Activated CD8-positive, alpha-beta memory T cell treated with anti-CD3 and anti-CD28 coated beads for 4 hours (primary cell): ENCODE data around the gene RAP2B.
"Not testable (repeated sequence)": the region's sequence is repeated elsewhere in the genome, so short reads cannot be mapped to it uniquely, and the experiment has no call there.

Experiments
- DNase-seq, 2 donors: peaks; one replicate each; pipeline ENCODE4 v3.0.0-alpha.2; 2020; ENCODE audit warnings: low read depth in 2 of 2

Gene RAP2B

DNA sequence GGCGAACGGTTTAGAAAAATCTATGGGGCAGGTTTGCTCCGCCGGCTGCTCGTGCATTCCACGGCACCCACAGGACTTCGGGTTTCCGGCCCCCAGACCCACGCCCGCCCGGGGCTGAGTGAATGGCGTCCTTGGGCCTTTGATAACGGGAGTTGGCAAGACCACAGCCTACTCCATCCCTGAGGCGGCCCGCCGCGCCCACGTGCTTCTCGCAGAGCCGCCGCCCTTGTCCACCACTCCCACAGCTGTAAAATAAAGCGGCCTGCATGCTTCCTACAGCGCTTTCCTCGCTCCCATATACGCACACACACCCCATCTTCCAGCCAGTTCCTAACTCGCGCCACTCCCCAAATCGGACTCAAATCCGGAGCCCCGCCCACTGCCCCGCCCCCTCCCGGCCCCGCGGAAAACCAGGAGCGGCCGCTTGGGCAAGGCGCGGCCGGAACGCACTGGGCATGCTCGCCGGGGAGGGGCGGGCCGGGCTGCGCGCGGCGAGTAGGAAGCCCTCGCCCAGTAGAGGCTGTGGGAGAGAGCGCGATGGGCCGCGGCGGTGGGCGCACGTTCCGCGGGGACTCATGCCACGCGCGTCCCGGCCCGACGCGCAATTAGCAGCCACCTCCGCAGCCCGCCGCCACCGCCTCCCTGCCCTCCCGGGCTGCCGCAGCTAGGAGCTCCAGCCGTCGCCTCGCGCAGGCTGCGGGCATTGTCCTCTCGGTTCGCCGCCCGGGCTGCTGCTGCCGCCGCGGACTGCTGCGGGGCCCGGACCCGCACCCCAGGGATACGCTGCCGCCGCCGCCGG, at the start of gene RAP2B:
RAP2B (plus strand) TSS at position 513 of the 799 bp plus-strand sequence. CDS start 468 bp downstream, outside the sequence.
- peak; percentile 87 to 93 for DNase-seq

DNA sequence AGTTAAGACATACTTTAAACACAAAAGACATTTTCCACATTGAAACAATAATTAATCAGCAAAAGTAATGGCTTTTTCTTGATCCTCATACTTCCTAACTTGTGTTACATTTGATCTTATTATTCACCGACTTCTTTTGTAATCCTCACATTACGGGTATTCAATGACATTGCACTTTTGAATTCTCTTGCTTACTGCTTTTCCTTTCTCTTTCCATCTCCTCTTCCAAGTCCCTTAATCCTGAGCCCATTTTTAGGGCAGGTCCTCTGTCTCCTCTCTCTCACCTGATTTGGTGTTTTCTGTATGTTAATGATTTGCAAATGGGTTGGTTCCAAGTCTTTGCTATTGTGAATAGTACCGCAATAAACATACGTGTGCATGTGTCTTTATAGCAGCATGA, 48.5 kb upstream of the RAP2B start:
- no peak for DNase-seq

DNA sequence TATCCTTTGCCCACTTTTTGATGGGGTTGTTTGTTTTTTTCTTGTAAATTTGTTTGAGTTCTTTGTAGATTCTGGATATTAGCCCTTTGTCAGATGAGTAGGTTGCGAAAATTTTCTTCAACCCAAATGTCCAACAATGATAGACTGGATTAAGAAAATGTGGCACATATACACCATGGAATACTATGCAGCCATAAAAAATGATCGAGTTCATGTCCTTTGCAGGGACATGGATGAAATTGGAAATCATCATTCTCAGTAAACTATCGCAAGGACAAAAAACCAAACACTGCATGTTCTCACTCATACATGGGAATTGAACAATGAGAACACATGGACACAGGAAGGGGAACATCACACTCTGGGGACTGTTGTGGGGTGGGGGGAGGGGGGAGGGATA, 47.8 kb upstream of the RAP2B start:
- not testable (repeated sequence) for DNase-seq

DNA sequence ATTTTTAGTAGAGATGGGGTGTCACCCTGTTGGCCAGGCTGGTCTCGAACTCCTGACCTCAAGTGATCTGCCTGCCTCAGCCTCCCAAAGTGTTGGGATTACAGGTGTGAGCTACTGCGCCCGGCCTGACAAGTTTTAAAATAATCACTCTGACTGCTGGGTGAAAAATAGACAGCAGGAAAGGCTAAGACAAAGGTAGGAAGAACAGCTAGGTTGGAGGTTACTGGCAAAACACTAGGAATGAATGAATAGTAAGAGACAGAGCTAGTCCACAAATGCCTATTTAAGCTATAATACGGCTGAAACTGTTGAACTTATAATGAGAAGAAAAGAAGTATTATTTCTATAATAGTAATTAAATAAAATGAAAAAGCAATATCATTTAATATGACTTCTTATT, 46.7 kb upstream of the RAP2B start:
- no peak for DNase-seq

DNA sequence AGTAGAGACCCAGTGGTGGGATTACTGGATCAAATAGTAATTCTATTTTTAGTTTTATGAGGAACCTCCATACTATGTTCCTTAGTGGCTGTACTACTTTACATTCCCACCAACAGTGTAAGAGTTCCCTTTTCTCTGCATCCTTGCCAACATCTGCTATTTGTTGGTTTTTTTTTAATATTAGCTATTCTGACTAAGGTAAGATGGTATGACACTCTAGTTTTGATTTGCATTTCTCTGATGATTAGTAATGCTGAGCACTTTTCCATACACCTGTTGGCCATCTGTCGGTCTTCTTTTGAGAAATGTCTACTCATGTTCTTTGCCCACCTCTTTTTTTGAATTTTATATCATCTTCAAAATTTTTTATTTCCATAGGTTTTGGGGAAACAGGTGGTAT, 34.2 kb upstream of the RAP2B start:
- no peak for DNase-seq

DNA sequence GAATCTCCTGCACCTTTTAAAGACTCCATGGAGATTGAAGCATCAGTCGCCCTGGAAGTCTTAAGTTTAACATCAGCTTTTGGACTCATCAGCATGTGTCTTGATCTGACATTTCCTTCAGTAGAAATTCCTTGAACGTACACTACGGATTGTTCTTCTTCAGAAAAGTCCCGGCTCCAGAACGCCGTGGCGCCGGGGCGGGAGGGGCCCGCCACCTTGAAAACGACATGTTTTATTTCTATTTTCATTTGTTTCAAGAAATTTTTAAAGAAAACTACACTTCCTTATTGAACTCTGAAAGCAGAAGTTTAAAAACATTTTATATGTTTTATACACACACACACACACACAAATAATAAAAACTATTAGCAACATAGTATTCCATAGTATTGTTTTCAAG, 32.6 kb upstream of the RAP2B start:
- DNase-seq: no peak

DNA sequence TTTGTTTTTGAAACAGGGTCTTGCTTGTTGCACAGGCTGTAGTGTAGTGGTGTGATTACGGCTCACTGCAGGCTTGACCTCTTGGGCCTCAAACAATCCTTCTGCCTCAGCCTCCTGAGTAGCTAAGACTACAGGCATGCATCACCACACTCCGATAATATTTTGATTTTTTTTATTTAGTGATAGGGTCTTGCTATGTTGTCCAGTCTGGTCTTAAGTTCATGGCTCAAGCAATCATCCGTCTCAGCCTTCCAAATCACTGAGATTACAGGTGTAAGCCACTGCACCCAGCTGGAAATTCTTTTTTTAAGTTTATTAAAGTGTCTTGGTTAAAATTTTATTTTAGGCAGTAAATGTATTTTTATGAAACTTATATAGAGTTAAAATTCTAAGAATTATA, 32.2 kb upstream of the RAP2B start:
- no peak for DNase-seq

DNA sequence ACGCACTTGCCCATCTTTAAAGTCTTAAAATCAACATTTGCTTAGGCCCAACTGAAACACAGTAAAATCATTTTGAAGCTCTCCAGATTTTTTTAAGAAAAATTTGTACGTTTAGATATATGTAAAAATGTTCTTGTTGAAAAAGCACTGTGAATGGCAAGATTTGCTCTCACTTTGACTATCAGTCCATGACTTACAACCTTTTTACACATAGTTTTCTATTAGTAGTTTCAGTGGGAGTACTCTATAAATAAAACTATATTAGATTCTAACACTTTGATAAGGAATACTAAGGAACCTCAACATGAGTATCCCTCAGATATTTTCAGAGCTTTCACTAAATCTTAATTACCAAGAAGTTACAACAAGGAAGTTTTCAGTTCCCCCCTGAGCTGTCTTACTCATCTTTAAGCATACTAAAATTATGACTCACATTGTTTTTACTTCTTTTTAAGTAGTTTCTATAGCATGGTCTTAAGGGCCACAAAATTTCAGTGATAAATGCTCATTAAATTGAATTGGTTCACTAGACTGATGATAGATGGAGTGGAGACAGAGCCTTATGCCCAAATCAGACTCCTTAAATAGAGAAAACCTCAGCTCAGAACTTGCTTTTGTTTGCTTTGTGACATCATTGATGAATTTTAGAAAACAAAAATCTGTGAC, 31.6 kb upstream of the RAP2B start:
- no peak for DNase-seq

DNA sequence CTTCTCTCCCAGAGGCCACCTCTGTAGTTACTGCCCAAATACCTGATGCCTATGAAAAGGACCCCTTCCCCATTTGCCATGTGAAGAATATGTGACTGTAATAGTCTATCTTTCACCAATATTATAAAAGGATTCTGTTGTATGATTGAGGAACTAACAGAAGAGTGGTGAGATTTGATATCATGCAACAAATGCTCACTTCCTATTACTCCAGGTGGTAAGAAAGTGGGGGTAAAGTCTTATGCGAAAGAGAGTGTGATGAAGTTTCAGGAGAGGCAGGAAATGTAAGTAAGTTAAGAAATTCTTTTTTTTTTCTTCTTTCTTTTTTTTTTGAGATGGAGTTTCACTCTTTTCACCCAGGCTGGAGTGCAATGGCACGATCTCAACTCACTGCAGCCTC, 24.4 kb upstream of the RAP2B start:
- DNase-seq: no peak

DNA sequence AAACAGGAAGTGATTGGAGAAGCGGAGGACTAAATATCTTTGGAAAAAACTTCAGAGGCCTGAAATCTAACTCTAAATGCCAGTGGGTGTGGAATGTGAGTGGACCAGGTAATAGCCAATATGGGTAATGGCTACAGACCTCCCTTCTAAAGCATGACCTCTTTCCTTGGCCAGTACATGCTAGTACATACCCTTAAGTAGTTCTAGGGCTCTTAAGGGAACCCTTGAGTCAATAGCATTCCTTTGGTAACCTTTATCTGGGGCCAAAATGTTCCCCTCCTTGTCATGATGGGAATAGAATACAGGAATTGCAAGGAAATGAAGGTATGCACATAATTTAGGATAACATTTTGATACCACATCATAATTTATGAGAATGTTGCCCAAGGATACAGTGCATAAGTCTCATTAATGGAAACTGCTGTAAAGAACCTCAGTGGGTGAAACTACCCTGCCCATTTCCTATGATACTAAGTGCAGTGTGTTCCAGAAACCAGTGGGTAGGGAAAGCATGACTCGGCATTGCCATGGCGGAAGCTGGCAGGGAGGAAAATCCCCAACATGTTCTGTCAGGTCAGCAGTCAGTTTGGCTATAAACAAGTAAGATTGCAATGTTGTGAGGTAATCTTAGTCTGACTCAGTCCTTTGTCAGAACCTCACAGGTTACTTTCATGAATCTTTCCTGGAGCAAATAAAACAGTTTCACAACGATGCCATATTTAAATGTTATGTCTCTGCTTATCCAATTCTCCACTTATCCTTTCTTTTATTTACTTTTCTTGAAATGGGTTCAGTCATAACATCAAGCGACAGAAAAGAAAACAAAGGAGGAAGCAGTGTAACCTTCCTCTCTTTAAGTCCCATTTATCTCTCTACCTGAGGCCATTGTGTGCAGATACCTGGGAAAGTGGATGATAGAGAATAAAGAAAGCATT, 23.5 kb upstream of the RAP2B start:
- DNase-seq: no peak

DNA sequence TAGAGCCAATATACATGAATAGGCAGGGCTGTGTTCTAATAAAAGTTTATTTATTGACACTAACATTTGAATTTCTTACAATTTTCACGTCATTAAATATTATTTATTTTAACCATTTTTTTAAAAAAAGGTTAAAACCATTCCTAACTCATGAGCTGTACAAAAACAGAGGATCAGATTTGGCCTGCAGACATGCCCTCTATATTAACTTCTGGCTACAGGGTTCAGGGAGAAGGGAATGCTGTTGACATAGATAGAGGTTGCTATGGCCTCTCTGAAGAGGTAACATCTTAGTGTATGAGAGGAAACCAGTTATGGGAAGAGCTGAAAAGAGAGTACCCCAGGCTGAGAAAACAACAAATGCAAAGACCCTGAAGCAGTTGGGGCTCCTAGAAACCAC, 19.1 kb upstream of the RAP2B start:
- no peak for DNase-seq

DNA sequence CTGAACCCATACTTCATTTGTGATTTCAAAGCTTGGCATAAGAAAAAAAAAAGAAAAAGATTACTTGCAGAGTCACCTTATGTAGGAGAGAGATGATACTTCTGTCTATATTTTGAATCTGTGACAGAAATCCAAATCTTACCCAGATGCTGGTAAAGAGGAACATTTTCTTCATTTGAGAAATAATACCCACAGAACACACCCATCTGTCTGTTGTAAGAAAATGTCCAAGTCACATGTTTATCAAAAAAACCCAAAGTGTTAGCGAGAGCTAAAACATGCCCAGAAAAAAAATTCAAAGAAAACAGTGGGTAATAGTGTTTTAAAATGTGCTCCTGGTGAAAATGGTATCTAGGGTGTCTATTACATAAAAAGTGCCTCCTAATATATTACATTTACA, 18.0 kb upstream of the RAP2B start:
- DNase-seq: no peak

DNA sequence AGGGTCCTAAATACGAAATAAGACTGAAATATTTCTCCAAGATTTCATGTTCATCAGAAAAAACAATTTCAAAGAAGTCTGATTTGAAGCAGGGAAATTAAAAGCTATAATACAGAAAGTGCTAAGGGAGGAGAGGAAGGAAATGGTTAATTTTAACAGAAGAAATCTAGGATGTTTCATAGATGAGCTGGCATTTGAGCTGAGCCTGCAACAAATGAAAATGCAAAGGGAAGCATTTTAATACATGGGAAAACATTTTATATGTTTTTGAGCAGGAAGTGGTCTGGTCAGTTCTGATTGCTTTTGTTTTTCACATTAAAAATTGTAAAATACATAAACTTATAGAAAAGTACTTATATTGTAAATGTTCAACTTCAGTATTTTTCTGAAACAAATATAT, 17.2 kb upstream of the RAP2B start:
- DNase-seq: no peak

DNA sequence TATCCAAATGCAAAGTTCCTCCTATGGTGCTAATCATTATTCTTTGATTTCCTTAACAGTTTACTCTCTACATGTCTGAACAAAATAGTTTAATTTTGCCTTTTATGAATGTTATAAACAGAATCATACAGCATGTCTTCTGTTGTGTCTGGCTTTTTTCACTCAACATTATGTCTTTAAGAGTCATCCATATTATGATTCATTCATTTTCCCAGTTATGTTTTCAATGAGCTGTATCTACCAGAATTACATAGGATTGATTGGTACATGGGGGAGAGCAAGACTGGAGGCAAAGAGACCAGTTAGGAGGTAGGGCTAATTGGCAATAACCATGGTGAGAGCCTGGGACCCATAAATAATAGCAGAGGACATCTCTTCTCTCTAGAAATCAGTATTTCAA, 16.6 kb upstream of the RAP2B start:
- DNase-seq: no peak

DNA sequence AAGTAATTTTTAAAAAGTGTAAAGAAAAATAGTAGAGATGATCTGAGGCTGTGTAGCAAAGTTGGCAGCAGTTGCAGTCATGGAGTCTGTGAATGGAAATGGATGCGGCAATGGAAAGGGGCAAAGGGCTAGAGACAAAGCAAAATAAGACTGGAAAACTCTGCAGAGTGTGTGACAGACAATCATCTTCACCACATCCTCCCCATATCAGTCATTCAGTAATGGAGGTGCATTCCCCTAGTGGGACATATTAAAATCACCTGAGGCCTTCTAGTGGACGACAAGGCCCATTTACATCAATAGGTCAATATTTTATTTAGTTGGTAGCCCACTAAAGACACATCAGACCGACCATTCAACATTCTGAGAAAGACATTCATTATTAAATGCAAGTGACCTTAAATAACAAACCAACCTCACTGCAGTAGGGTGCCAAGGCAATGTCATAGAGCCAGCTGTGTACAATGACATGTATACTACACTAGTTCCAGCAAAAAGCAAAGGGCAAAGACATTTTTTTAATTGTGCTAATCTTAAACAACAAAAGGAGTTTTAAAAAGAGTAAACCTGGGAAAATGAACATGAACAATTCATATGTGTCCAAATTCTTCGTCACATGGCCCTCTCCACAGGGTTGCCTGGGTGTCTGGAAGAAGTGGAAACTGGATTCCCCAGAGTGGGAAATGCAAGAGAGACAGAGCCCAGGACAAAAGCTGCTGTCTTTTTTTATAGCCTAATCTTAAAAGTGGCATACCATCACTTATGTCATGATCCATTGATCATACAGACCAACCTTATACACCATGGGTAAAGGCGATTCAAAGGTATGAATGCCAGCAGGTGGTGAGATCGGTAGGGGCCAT, 15.6 kb upstream of the RAP2B start:
- no peak for DNase-seq

DNA sequence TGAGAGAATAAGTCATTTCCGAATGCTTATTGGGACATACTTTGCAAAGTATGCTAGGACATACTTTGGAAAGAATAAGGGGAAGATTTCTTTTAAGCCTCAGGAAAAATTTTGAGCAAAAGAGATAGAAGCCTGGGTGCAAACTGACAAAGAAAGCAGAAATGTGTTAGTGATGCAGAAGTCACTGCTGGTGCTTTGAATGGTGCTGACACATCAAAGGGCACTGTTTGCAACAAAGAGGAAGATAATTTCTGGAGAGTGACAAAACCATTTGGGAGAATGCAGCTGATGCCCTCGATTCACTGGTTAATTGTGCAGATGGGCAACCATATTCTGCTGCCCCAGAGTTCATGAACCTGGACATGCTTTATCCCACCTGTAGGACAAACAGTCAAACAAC, 11.0 kb upstream of the RAP2B start:
- no peak for DNase-seq

DNA sequence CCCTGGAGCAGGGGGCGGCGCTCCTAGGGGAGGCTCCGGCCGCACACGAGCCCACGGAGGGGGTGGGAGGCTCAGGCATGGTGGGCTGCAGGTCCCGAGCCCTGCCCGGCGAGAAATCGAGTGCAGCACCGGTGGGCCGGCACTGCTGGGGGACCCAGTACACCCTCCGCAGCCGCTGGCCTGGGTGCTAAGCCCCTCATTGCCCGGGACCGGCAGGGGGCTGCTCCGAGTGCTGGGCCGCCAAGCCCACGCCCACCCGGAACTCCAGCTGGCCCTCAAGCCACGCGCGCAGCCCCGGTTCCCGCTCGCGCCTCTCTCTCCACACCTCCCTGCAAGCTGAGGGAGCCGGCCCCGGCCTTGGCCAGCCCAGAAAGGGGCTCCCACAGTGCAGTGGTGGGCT, 6.2 kb upstream of the RAP2B start:
- DNase-seq: not testable (repeated sequence)

DNA sequence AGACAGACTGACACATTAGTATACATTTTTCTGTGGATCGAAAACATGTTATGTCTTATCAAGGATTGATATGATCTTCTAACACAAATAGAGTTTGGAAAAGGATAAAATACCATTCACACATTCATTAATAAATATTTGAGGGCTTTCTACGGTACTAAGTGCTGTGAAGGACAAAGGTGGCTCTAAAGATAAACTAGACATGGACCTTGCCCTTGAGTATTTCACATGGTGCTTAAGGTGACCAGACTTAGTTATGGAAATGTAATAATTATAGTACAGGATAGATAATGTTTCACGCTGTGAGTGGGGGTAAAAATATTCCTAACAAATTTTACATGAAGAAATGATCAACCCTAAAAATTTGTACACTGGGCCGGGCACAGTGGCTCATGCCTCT, 3.8 kb upstream of the RAP2B start:
- no peak for DNase-seq

DNA sequence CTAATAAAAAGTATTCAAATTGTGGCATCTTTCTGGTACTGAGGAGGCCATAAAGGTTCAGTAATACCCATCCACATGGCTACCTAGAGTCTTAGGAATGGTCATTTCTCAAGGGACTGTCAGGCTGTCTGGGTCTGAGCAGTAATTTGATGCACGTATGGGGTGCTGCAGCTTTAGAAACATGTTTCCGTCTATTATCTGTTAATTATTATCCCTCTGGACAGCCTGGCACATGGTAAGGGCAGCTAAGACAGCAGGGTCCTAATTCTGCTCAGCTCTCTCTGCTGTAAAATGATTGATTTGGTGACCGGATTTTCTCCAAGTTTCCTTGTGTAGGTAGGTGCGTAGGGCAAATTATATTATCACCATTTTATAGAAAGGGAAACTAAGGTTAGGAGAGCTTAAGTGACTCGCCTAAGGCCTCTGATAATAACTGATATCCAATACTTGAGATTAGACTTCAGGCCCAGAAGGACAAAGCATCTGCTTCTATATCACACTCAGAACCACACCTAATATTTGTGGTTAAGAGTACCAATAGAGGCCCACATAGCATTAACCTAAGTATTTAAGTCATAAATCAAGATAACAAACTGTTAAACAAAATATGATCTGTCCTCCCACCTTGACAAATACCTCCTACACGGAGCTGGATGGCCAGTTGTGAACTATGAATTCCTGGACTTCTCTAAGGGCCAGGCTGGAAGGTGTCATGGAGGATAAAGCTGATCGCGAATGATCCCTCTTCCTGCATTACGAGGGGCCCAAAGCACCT, 2.9 kb upstream of the RAP2B start:
- no peak for DNase-seq

DNA sequence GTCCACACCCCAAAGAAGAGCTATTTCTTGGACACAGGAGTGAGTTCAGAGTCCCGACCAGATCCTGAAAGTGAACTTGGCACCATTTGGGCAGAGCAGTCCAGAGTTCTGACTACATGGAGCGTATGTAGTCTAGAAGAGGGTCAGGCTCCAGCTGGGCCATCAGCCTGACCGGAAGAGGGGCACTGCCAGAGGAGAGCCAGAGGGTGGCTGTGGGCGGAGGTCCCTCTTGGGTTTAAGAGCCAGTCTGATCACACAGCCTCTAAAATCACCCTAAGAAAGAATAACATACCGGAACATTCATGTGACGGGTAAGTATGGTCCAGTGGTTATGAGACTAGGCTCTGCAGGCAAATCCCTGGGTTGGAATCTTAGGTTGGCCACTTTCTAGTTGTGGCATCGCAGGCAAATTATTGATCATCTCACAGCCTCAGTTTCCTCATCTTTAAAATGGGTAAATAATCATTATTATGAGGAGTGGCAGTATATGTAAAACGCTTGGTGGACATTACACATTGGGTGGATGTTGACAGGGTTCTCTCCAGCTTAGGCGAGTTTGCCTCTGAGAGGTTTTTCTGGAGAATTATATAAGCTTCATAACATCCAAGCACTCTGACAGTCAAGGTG, 2.1 kb upstream of the RAP2B start:
- no peak for DNase-seq
